Fibroblast of the aortic adventitia (primary cell): Measurements from ENCODE around the gene SMIM32. TPM values are rescaled to one million over a fixed set of nuclear protein-coding genes. Genes with fewer than 3 reads are reported as not detected.

Experiments used
- DNase-seq: peaks from one replicate; pipeline ENCODE4 v3.0.0-alpha.2; 2010; ENCODE audit warnings: low read depth
- H3K4me3 ChIP-seq: 2 replicates; pipeline ENCODE4 v1.5.1; 2011; ENCODE audit warnings: low read depth, mild to moderate bottlenecking, control low read depth, low read length, moderate library complexity
- total RNA-seq: library from RNA; depleted of rRNA; stranded (reverse); fragments of >200 nt; gene quantifications from 2 replicates; pipeline ENCODE4 v1.2.3, GENCODE V29; 2012; ENCODE audit warnings: low replicate concordance
- TF ChIP-seq, protein P1 (sequence below): IDR thresholded peaks from 2 replicates; pipeline ENCODE4 v1.5.1; 2011; ENCODE audit warnings: mild to moderate bottlenecking, low read length, control low read depth, inconsistent platforms; ENCODE audit not compliant: insufficient read depth

Gene SMIM32
- total RNA-seq, 1 donor, result not detected

DNA sequence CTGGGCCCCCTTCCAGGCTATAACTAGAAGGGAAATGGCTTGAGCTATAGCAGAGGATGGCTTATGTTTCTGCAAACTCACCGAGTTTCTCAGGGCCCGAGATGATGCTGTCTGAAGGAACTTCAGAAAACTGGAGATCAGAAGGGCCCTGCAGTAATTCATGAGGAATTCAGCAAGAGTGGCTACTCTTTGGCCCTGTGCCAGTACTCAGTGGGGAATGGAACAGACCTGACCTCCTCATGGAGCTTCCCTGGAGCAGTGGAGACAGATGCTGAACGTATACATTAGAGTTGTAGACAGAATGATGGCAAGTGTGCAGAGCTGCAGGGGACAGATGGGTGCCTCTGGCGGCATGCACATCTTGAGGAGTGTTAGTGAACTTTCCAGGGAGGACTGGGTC, 17.3 kb upstream of the SMIM32 start:
- TF ChIP-seq, protein P1, sequence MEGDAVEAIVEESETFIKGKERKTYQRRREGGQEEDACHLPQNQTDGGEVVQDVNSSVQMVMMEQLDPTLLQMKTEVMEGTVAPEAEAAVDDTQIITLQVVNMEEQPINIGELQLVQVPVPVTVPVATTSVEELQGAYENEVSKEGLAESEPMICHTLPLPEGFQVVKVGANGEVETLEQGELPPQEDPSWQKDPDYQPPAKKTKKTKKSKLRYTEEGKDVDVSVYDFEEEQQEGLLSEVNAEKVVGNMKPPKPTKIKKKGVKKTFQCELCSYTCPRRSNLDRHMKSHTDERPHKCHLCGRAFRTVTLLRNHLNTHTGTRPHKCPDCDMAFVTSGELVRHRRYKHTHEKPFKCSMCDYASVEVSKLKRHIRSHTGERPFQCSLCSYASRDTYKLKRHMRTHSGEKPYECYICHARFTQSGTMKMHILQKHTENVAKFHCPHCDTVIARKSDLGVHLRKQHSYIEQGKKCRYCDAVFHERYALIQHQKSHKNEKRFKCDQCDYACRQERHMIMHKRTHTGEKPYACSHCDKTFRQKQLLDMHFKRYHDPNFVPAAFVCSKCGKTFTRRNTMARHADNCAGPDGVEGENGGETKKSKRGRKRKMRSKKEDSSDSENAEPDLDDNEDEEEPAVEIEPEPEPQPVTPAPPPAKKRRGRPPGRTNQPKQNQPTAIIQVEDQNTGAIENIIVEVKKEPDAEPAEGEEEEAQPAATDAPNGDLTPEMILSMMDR, result no peak
- DNase-seq, result peak; percentile 18

GRCh38 chr5:136209346-136209910, 16.5 kb upstream of the SMIM32 start:
- no peak for DNase-seq
- TF ChIP-seq, protein P1, result no peak
- no peak overlapping the region for H3K4me3 ChIP-seq

More for the DNA sequence above, 17.3 kb upstream of the SMIM32 start:
- no peak overlapping the region for H3K4me3 ChIP-seq

GRCh38 chr5:136208916-136209315, 16.0 kb upstream of the SMIM32 start:
- no peak overlapping the region for H3K4me3 ChIP-seq
- TF ChIP-seq, protein P1, result no peak
- no peak for DNase-seq

- TF ChIP-seq, protein P1, result no peak
- H3K4me3 ChIP-seq, result no peak overlapping the region
- no peak for DNase-seq
Measured at GRCh38 chr5:136207631-136208030, 14.7 kb upstream of the SMIM32 start.

DNA sequence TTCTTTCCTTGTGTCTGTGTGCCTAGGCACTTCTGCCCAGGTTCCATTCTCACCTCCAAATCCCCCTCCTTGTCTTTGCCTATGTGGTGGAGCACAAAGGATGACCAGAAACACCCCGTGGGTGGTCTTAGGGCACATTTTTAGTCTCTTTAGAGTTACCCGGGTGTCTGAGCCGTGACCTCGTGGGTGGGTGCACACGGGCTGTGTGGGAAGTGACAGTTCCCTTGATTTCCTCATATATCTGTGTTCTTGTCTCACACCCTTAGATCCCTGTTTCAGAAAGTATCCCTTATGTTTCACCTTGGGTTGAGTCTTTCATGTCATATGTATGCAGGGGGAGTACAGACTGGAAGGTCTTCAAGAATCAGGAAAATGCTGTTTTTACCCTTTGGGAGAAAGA, 13.4 kb upstream of the SMIM32 start:
- TF ChIP-seq, protein P1, result no peak
- H3K4me3 ChIP-seq, result no peak overlapping the region
- no peak for DNase-seq

DNA sequence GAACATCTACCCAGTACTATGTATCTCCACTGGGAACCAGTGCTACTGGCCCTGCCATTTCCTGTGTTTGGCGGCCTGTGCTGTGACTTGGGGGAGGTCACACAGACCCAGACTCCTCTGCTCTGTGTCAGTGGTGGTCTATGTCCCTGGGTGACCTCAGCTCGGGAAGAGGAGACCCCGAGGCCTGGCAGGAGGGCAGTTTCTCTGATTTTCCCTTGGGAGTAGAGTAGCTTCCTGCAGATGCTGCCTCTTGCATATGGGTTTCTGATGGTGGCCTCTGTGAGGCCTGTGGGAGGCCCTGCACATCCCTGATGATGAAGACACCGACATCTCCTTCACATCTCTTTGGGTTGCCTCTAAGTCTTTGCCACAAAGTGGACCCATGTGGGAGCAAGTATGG, 13.0 kb upstream of the SMIM32 start:
- DNase-seq, result no peak
- H3K4me3 ChIP-seq, result no peak overlapping the region
- TF ChIP-seq, protein P1, result no peak
